HCT116 (cell line): ENCODE measurements around the gene IPO11.

Source experiments
- ATF3 ChIP-seq: IDR thresholded peaks from 2 replicates; pipeline ENCODE4 v1.6.1; 2012
- JUND ChIP-seq: IDR thresholded peaks from 2 replicates; pipeline ENCODE4 v1.6.1; 2012
- TF ChIP-seq, protein P1 (sequence below), 3 experiments: fragments of 200-600 bp in 1 of 3; sonication (generic) in 1 of 3; IDR thresholded peaks in 2 of 3; conservative IDR thresholded peaks in 1 of 3; 2 replicates each; pipeline ENCODE4 v1.5.1; 2012 to 2017; ENCODE audit warnings: low read depth in 2 of 3, low read length in 2 of 3, antibody characterized with exemption in 1 of 3, borderline replicate concordance in 1 of 3, control low read depth in 1 of 3, mild to moderate bottlenecking in 1 of 3, mixed read lengths in 1 of 3, mixed run types in 1 of 3, moderate library complexity in 1 of 3; ENCODE audit not compliant: insufficient read depth in 1 of 3

- no peak for TF ChIP-seq JUND
- no peak for TF ChIP-seq ATF3
- TF ChIP-seq, protein P1, sequence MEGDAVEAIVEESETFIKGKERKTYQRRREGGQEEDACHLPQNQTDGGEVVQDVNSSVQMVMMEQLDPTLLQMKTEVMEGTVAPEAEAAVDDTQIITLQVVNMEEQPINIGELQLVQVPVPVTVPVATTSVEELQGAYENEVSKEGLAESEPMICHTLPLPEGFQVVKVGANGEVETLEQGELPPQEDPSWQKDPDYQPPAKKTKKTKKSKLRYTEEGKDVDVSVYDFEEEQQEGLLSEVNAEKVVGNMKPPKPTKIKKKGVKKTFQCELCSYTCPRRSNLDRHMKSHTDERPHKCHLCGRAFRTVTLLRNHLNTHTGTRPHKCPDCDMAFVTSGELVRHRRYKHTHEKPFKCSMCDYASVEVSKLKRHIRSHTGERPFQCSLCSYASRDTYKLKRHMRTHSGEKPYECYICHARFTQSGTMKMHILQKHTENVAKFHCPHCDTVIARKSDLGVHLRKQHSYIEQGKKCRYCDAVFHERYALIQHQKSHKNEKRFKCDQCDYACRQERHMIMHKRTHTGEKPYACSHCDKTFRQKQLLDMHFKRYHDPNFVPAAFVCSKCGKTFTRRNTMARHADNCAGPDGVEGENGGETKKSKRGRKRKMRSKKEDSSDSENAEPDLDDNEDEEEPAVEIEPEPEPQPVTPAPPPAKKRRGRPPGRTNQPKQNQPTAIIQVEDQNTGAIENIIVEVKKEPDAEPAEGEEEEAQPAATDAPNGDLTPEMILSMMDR (IDR thresholded peaks at IDR 0.05 in 2 of 3, conservative IDR thresholded peaks at IDR 0.05 in 1 of 3; ENCODE audit: borderline replicate concordance in 1 of 3, insufficient read depth in 1 of 3, low read depth in 2 of 3, low read length in 2 of 3), result no peak
These were observed 44.5 kb downstream of the IPO11 start for GRCh38 chr5:62457071-62457470.
